D721Med (cell line): Measurements from ENCODE around the gene LTBP3.
A peak's percentile ranks its signal among the peaks of the same experiment; 100 is the strongest.
"Not testable (repeated sequence)": the region's sequence is repeated elsewhere in the genome, so short reads cannot be mapped to it uniquely, and the experiment has no call there.

Experiments
- DNase-seq: peaks from one replicate; pipeline ENCODE4 v3.0.0; 2011; ENCODE audit warnings: low spot score; ENCODE audit not compliant: insufficient read length
- FAIRE-seq: peaks from 2 replicates; lab custom pipeline; 2011; peaks lifted over from hg19 to GRCh38; lab: Jason Lieb, UNC
- CTCF ChIP-seq: IDR thresholded peaks from 2 replicates; pipeline ENCODE4 v1.5.1; 2012; ENCODE audit warnings: mild to moderate bottlenecking, control low read depth; ENCODE audit not compliant: insufficient read depth; ENCODE audit errors: missing control alignments

LTBP3 gene

GRCh38 chr11:65569973-65570918 is 12.1 kb upstream of the LTBP3 start, which contains the start of gene ZNRD2:
Gene ZNRD2, plus strand, starts transcription at chr11:65570477. Its CDS starts 15 bp downstream, at chr11:65570492.
- peak; percentile 50 for TF ChIP-seq CTCF
- DNase-seq (peak; percentile 94), FAIRE-seq (no peak)

GRCh38 chr11:65569164-65569972 is 11.2 kb upstream of the LTBP3 start:
- TF ChIP-seq CTCF = no peak
- DNase-seq = no peak
- no peak for FAIRE-seq

- DNase-seq (no peak), FAIRE-seq (no peak)
- no peak for TF ChIP-seq CTCF
Observed at GRCh38 chr11:65565624-65566453, 7.7 kb upstream of the LTBP3 start.

GRCh38 chr11:65564879-65565559 is 6.9 kb upstream of the LTBP3 start:
- not testable (repeated sequence) for DNase-seq, FAIRE-seq

- TF ChIP-seq CTCF = no peak
- FAIRE-seq (no peak), DNase-seq (no peak)
Observed at GRCh38 chr11:65563601-65564000, 5.4 kb upstream of the LTBP3 start.

GRCh38 chr11:65562788-65563187 is 4.6 kb upstream of the LTBP3 start:
- DNase-seq (no peak), FAIRE-seq (no peak)
- no peak for TF ChIP-seq CTCF
